ENCODE data around the gene CEACAM3.

Gene CEACAM3

GRCh38 chr19:41839211-41839610 lies 42.8 kb downstream of the CEACAM3 start:
- no peaks in the 10 kb centered on the region for H3K9me3 ChIP-seq (ENCODE audit: control insufficient read depth, insufficient read depth, low read depth, low read length)
- no peaks in the 10 kb centered on the region for H3K4me1 ChIP-seq (ENCODE audit: control insufficient read depth, insufficient read depth, low read length)
- no peak overlapping the region for H3K27ac ChIP-seq (ENCODE audit: extremely low read depth, low read depth, low read length)
- H3K4me3 ChIP-seq (ENCODE audit: low read depth, low read length): no peak overlapping the region
- no peaks in the 10 kb centered on the region for H3K36me3 ChIP-seq (ENCODE audit: control insufficient read depth in 2 of 2, insufficient read depth in 1 of 2, low read length in 2 of 2)
- POLR2A ChIA-PET: interaction anchor here (0.6 to 2.3 kb wide), 2 partner anchors 21 to 35 kb away, joined by 3 to 7 read pairs; partner anchors contain the start of gene RPS19
- CTCF ChIA-PET: interaction anchor here (0.5 to 11.2 kb wide), 8 partner anchors 9 to 609 kb away, joined by 3 to 126 read pairs (median 4); partner anchors contain the start of gene CEACAM3
- TF ChIP-seq SCRT2 (tag by site-specific recombination; IDR thresholded peaks at IDR 0.05) (0 out of 2 replicates have a peak, but pooled peaks have one; percentile 2), ZNF530 (tag by site-specific recombination; IDR thresholded peaks at IDR 0.05; ENCODE audit: low read depth) (no peak), ZBTB44 (tag by site-specific recombination; IDR thresholded peaks at IDR 0.05) (no peak), ZNF670 (tag by site-specific recombination; IDR thresholded peaks at IDR 0.05; ENCODE audit: low read depth) (no peak)

GRCh38 chr19:41843371-41843770 lies 47.0 kb downstream of the CEACAM3 start:
- no peaks in the 10 kb centered on the region for H3K9me3 ChIP-seq (ENCODE audit: control insufficient read depth, insufficient read depth, low read depth, low read length)
- H3K4me1 ChIP-seq (ENCODE audit: control insufficient read depth, insufficient read depth, low read length): no peaks in the 10 kb centered on the region
- CTCF ChIA-PET: interaction anchor here (0.6 to 1.2 kb wide), 6 partner anchors 10 to 134 kb away, joined by 3 to 5 read pairs (median 3); no protein-coding TSS in a partner anchor
- POLR2A ChIA-PET: interaction anchor here (0.6 to 3.1 kb wide), 4 partner anchors 17 to 433 kb away, joined by 4 to 15 read pairs (median 7); partner anchors contain the start of gene RPS19
- TF ChIP-seq ZFHX2 (tag by site-specific recombination; conservative IDR thresholded peaks at IDR 0.05): peak; percentile 46; the same call in 1 of the 2 replicates
- no peak for TF ChIP-seq RBAK (tag by site-specific recombination; IDR thresholded peaks at IDR 0.05)
- TF ChIP-seq ZNF10 (tag by site-specific recombination; IDR thresholded peaks at IDR 0.05): no peak
- TF ChIP-seq EGR2 (tag by site-specific recombination; IDR thresholded peaks at IDR 0.05; ENCODE audit: low read depth): peak; percentile 49; the same call in 1 of the 2 replicates
- TF ChIP-seq ZBTB26 (tag by site-specific recombination; optimal IDR thresholded peaks at IDR 0.05): no peak
- TF ChIP-seq KLF1 (tag by site-specific recombination; IDR thresholded peaks at IDR 0.05): peak; percentile 88
- no peak for TF ChIP-seq ZNF112 (tag by site-specific recombination; IDR thresholded peaks at IDR 0.05)
- TF ChIP-seq ZNF175 (tag by site-specific recombination; IDR thresholded peaks at IDR 0.05): no peak
- TF ChIP-seq ZBTB21 (tag by site-specific recombination; IDR thresholded peaks at IDR 0.05): no peak
- TF ChIP-seq ZBTB1 (tag by site-specific recombination; IDR thresholded peaks at IDR 0.05): no peak
- no peak for TF ChIP-seq ZNF140 (tag by site-specific recombination; IDR thresholded peaks at IDR 0.05)
- no peak for TF ChIP-seq SP2 (tag by site-specific recombination; IDR thresholded peaks at IDR 0.05)
- TF ChIP-seq ELK4 (IDR thresholded peaks at IDR 0.05; ENCODE audit: borderline replicate concordance, low read depth, low read length): no peak
- no peak overlapping the region for H3K4me3 ChIP-seq (ENCODE audit: low read depth, low read length)
- H3K27ac ChIP-seq (ENCODE audit: extremely low read depth, low read depth, low read length): no peak overlapping the region
- no peaks in the 10 kb centered on the region for H3K36me3 ChIP-seq (ENCODE audit: control insufficient read depth in 2 of 2, insufficient read depth in 1 of 2, low read length in 2 of 2)

GRCh38 chr19:41844601-41845000 lies 48.2 kb downstream of the CEACAM3 start, which contains the start of gene LYPD4:
TSS of gene LYPD4 (minus strand) at chr19:41844683. CDS start at chr19:41839285, 5,398 bp downstream.
- Histone ChIP-seq H3K27ac (ENCODE audit: extremely low read depth, low read depth, low read length) (no peak within 1 kb of the TSS), H3K36me3 (ENCODE audit: control insufficient read depth in 2 of 2, insufficient read depth in 1 of 2, low read length in 2 of 2) (no peaks in the 10 kb centered on the region), H3K9me3 (ENCODE audit: control insufficient read depth, insufficient read depth, low read depth, low read length) (no peaks in the 10 kb centered on the region), H3K4me1 (ENCODE audit: control insufficient read depth, insufficient read depth, low read length) (no peaks in the 10 kb centered on the region), H3K4me3 (ENCODE audit: low read depth, low read length) (no peak within 1 kb of the TSS)
- POLR2A ChIA-PET: interaction anchor here (3.1 kb wide), 1 partner anchor 15 kb away, joined by 15 read pairs; the partner anchor contains the start of gene RPS19
- CTCF ChIA-PET: interaction anchor here (1.6 kb wide), 1 partner anchor 10 kb away, joined by 6 read pairs; no protein-coding TSS in a partner anchor
- TF ChIP-seq FEZF1 (tag by site-specific recombination; IDR thresholded peaks at IDR 0.05): no peak
- TF ChIP-seq ZBTB20 (tag by site-specific recombination; IDR thresholded peaks at IDR 0.05): no peak
- TF ChIP-seq ZBTB6 (tag by site-specific recombination; IDR thresholded peaks at IDR 0.05): no peak
- peak; percentile 57 for TF ChIP-seq SP2 (tag by site-specific recombination; IDR thresholded peaks at IDR 0.05)
- TF ChIP-seq OSR2 (tag by site-specific recombination; IDR thresholded peaks at IDR 0.05): no peak
- no peak for TF ChIP-seq GLIS2 (tag by site-specific recombination; IDR thresholded peaks at IDR 0.05)
- TF ChIP-seq SP7 (tag by site-specific recombination; IDR thresholded peaks at IDR 0.05): no peak
- TF ChIP-seq ZEB2 (tag by site-specific recombination; IDR thresholded peaks at IDR 0.05): no peak
- no peak for TF ChIP-seq ZNF184 (tag by site-specific recombination; IDR thresholded peaks at IDR 0.05)
- TF ChIP-seq ZBTB21 (tag by site-specific recombination; IDR thresholded peaks at IDR 0.05): no peak
- no peak for TF ChIP-seq ZNF404 (tag by site-specific recombination; IDR thresholded peaks at IDR 0.05)
- TF ChIP-seq SP3 (tag by site-specific recombination; IDR thresholded peaks at IDR 0.05): peak; percentile 17; the same call in 1 of the 2 replicates
- no peak for TF ChIP-seq ZNF785 (tag by site-specific recombination; IDR thresholded peaks at IDR 0.05)
- TF ChIP-seq ZNF302 (tag by site-specific recombination; IDR thresholded peaks at IDR 0.05; ENCODE audit: low read depth): no peak
